SK-N-MC (cell line): ENCODE results near the gene KCNMA1.

Experiments used
- EZH2 ChIP-seq: fragments of 200-600 bp; sonication (generic); IDR thresholded peaks from one replicate; pipeline ENCODE4 v1.6.1; 2017; ENCODE audit warnings: antibody characterized with exemption
- FOXP2 ChIP-seq: optimal IDR thresholded peaks from 2 replicates; pipeline ENCODE3; 2011; ENCODE audit warnings: mild to moderate bottlenecking, moderate library complexity; ENCODE audit not compliant: insufficient read depth; ENCODE audit errors: extremely low read length, control extremely low read depth
- POLR2AphosphoS5 ChIP-seq: IDR thresholded peaks from 2 replicates; pipeline ENCODE4 v1.6.1; 2012; ENCODE audit warnings: mild to moderate bottlenecking, low read depth, low read length, borderline replicate concordance

GRCh38 chr10:77363210-77363609 is 274.4 kb downstream of the KCNMA1 start:
- TF ChIP-seq POLR2AphosphoS5 (no peak), EZH2 (no peak), FOXP2 (no peak)
